ENCODE results near the gene ORM2. TPM values are rescaled to one million over a fixed set of nuclear protein-coding genes. Genes with fewer than 3 reads are reported as not detected.

ORM2 gene
- total and polyA plus RNA-seq, 5 experiments from 2014 or later, result not detected

GRCh38 chr9:114300153-114300845 lies 29.4 kb upstream of the ORM2 start:
- H3K27ac Mint-ChIP-seq, result peak overlapping the region in 1 of 10 donors; percentile 17
- H3K9me3 Mint-ChIP-seq, result peaks cover under 1 to 18% (median 8%) of the 10 kb centered on the region in 9 donors
- H3K27me3 Mint-ChIP-seq, result peaks cover 0 to 4% (median 0%) of the 10 kb centered on the region in 5 donors
- H3K4me3 Mint-ChIP-seq, result no peak overlapping the region
- POLR2A ChIA-PET, result no interaction called here
- ATAC-seq (no peak), DNase-seq (no peak)
- H3K36me3 Mint-ChIP-seq, result peaks cover 0 to 5% (median 1%) of the 10 kb centered on the region in 3 donors
- peaks cover 0 to 3% (median 1%) of the 10 kb centered on the region in 4 donors for H3K4me1 Mint-ChIP-seq

GRCh38 chr9:114300846-114301797 lies 28.5 kb upstream of the ORM2 start:
- H3K27me3 Mint-ChIP-seq, result peaks cover 0 to 4% (median 0%) of the 10 kb centered on the region in 5 donors
- H3K4me1 Mint-ChIP-seq, result peaks cover 2 to 12% (median 7%) of the 10 kb centered on the region in 4 donors
- POLR2A ChIA-PET, result no interaction called here
- no peak overlapping the region for H3K4me3 Mint-ChIP-seq
- peaks cover 0 to under 1% (median 0%) of the 10 kb centered on the region in 3 donors for H3K36me3 Mint-ChIP-seq
- H3K27ac Mint-ChIP-seq, result peak overlapping the region in 1 of 10 donors; percentile 17
- ATAC-seq (no peak), DNase-seq (peak in 1 of 10 donors; percentile 14)
- H3K9me3 Mint-ChIP-seq, result peaks cover 0 to 10% (median under 1%) of the 10 kb centered on the region in 9 donors

GRCh38 chr9:114301798-114302565 lies 27.7 kb upstream of the ORM2 start:
- Mint-ChIP-seq H3K27ac (no peak overlapping the region), H3K27me3 (peaks cover 0 to 4% (median 0%) of the 10 kb centered on the region in 5 donors), H3K9me3 (peaks cover 0 to 2% (median 0%) of the 10 kb centered on the region in 9 donors), H3K4me3 (no peak overlapping the region), H3K36me3 (no peaks in the 10 kb centered on the region), H3K4me1 (peaks cover 2 to 13% (median 7%) of the 10 kb centered on the region in 4 donors)
- DNase-seq, result peak in 1 of 10 donors; percentile 7
- no peak for ATAC-seq
- POLR2A ChIA-PET, result no interaction called here

GRCh38 chr9:114302727-114303126 lies 26.9 kb upstream of the ORM2 start:
- Mint-ChIP-seq H3K9me3 (no peaks in the 10 kb centered on the region), H3K4me3 (no peak overlapping the region), H3K27ac (no peak overlapping the region), H3K27me3 (peaks cover 0 to 4% (median 0%) of the 10 kb centered on the region in 5 donors), H3K36me3 (no peaks in the 10 kb centered on the region), H3K4me1 (peaks cover 2 to 13% (median 7%) of the 10 kb centered on the region in 4 donors)
- POLR2A ChIA-PET, result no interaction called here
- ATAC-seq, result no peak
- DNase-seq, result no peak

GRCh38 chr9:114303571-114303970 lies 26.1 kb upstream of the ORM2 start:
- no peak for DNase-seq
- Mint-ChIP-seq H3K36me3 (no peaks in the 10 kb centered on the region), H3K27me3 (peaks cover 0 to 4% (median 0%) of the 10 kb centered on the region in 5 donors), H3K27ac (peak overlapping the region in 2 of 10 donors; percentile 3 to 17), H3K4me1 (peaks cover 2 to 13% (median 7%) of the 10 kb centered on the region in 4 donors), H3K9me3 (no peaks in the 10 kb centered on the region), H3K4me3 (no peak overlapping the region)
- ATAC-seq, result no peak
- POLR2A ChIA-PET, result no interaction called here

GRCh38 chr9:114303977-114304376 lies 25.7 kb upstream of the ORM2 start:
- peak overlapping the region in 2 of 10 donors; percentile 3 to 17 for H3K27ac Mint-ChIP-seq
- H3K27me3 Mint-ChIP-seq, result peaks cover 0 to 4% (median 0%) of the 10 kb centered on the region in 5 donors
- DNase-seq (peak in 1 of 10 donors; percentile 5), ATAC-seq (no peak)
- H3K9me3 Mint-ChIP-seq, result no peaks in the 10 kb centered on the region
- no peak overlapping the region for H3K4me3 Mint-ChIP-seq
- POLR2A ChIA-PET, result no interaction called here
- peaks cover 2 to 13% (median 7%) of the 10 kb centered on the region in 4 donors for H3K4me1 Mint-ChIP-seq
- H3K36me3 Mint-ChIP-seq, result no peaks in the 10 kb centered on the region

GRCh38 chr9:114304416-114305188 lies 25.1 kb upstream of the ORM2 start:
- ATAC-seq (no peak), DNase-seq (peak in 1 of 10 donors; percentile 13)
- H3K36me3 Mint-ChIP-seq, result no peaks in the 10 kb centered on the region
- H3K4me1 Mint-ChIP-seq, result peaks cover 2 to 13% (median 7%) of the 10 kb centered on the region in 4 donors
- peak overlapping the region in 1 of 10 donors; percentile 3 for H3K27ac Mint-ChIP-seq
- H3K4me3 Mint-ChIP-seq, result no peak overlapping the region
- POLR2A ChIA-PET, result no interaction called here
- H3K27me3 Mint-ChIP-seq, result peaks cover 0 to 4% (median 0%) of the 10 kb centered on the region in 5 donors
- H3K9me3 Mint-ChIP-seq, result no peaks in the 10 kb centered on the region

- POLR2A ChIA-PET, result no interaction called here
- DNase-seq (no peak), ATAC-seq (no peak)
- Mint-ChIP-seq H3K27me3 (no peaks in the 10 kb centered on the region), H3K4me1 (peaks cover 2 to 13% (median 7%) of the 10 kb centered on the region in 4 donors), H3K9me3 (no peaks in the 10 kb centered on the region), H3K27ac (peak overlapping the region in 1 of 10 donors; percentile 25), H3K4me3 (no peak overlapping the region), H3K36me3 (no peaks in the 10 kb centered on the region)
Measured at GRCh38 chr9:114307899-114308267, 21.8 kb upstream of the ORM2 start.

GRCh38 chr9:114308361-114308950 lies 21.2 kb upstream of the ORM2 start:
- no peaks in the 10 kb centered on the region for H3K36me3 Mint-ChIP-seq
- POLR2A ChIA-PET, result no interaction called here
- DNase-seq (peak in 1 of 10 donors; percentile 9), ATAC-seq (no peak)
- peaks cover 2 to 13% (median 7%) of the 10 kb centered on the region in 4 donors for H3K4me1 Mint-ChIP-seq
- no peaks in the 10 kb centered on the region for H3K27me3 Mint-ChIP-seq
- no peaks in the 10 kb centered on the region for H3K9me3 Mint-ChIP-seq
- no peak overlapping the region for H3K4me3 Mint-ChIP-seq
- H3K27ac Mint-ChIP-seq, result no peak overlapping the region

- peaks cover 2 to 13% (median 7%) of the 10 kb centered on the region in 4 donors for H3K4me1 Mint-ChIP-seq
Measured at GRCh38 chr9:114309096-114309495, 20.6 kb upstream of the ORM2 start.

More at GRCh38 chr9:114309096-114309495, 20.6 kb upstream of the ORM2 start:
- DNase-seq (peak in 1 of 10 donors; percentile 7), ATAC-seq (no peak)
- Mint-ChIP-seq H3K4me3 (no peak overlapping the region), H3K27me3 (no peaks in the 10 kb centered on the region), H3K27ac (no peak overlapping the region), H3K9me3 (no peaks in the 10 kb centered on the region), H3K36me3 (no peaks in the 10 kb centered on the region)
- POLR2A ChIA-PET, result no interaction called here

All from naive thymus-derived CD8-positive, alpha-beta T cell (primary cell).